AG04449 (cell line): Measurements from ENCODE around the gene ACLY.

Experiments used
- CTCF ChIA-PET: fragments of 350-600 bp; formaldehyde crosslinking; extraction: SDS; loops from one replicate; lab custom pipeline; 2021; ENCODE audit warnings: antibody characterized with exemption; lab: Yijun Ruan, JAX
- POLR2A ChIA-PET: fragments of 400-600, 350-600 bp; formaldehyde crosslinking; extraction: SDS; loops from one replicate; lab custom pipeline; 2020; ENCODE audit warnings: antibody characterized with exemption, inconsistent platforms; lab: Yijun Ruan, JAX
- DNase-seq: peaks from one replicate; pipeline ENCODE4 v3.0.0-alpha.2; 2010; ENCODE audit warnings: low read depth, low spot score
- H3K4me3 ChIP-seq: 2 replicates; pipeline ENCODE4 v1.5.1; 2011; ENCODE audit warnings: low read depth, mild to moderate bottlenecking, control low read depth, low read length
- CTCF ChIP-seq: IDR thresholded peaks from one replicate; pipeline ENCODE4 v1.5.1; 2011; ENCODE audit warnings: mild to moderate bottlenecking, moderate library complexity, low read length, control low read depth, inconsistent platforms; ENCODE audit not compliant: insufficient read depth; ENCODE audit errors: missing control alignments

ACLY gene

GRCh38 chr17:41870097-41870496, 48.7 kb downstream of the ACLY start:
- no peak for TF ChIP-seq CTCF
- no peak for DNase-seq
- POLR2A ChIA-PET, result interaction anchor here (0.6 kb wide), 1 partner anchor 40 kb away, joined by 3 read pairs; no protein-coding TSS in a partner anchor
- no peak overlapping the region for H3K4me3 ChIP-seq
- CTCF ChIA-PET, result interaction anchor here (1.4 to 2.5 kb wide), 3 partner anchors 11 to 174 kb away, joined by 3 to 6 read pairs (median 4); no protein-coding TSS in a partner anchor

GRCh38 chr17:41869426-41869825, 49.3 kb downstream of the ACLY start:
- ChIA-PET POLR2A (no interaction called here), CTCF (interaction anchor here (0.9 to 2.5 kb wide), 4 partner anchors 12 to 174 kb away, joined by 3 to 6 read pairs (median 4); no protein-coding TSS in a partner anchor)
- H3K4me3 ChIP-seq, result no peak overlapping the region
- DNase-seq, result no peak
- TF ChIP-seq CTCF, result no peak

GRCh38 chr17:41868568-41868967, 50.2 kb downstream of the ACLY start:
- ChIA-PET CTCF (interaction anchor here (0.9 to 1.4 kb wide), 2 partner anchors 10 to 39 kb away, joined by 3 to 5 read pairs; no protein-coding TSS in a partner anchor), POLR2A (no interaction called here)
- no peak for DNase-seq
- no peak for TF ChIP-seq CTCF
- no peak overlapping the region for H3K4me3 ChIP-seq

GRCh38 chr17:41865596-41865893, 53.2 kb downstream of the ACLY start:
- no peak for DNase-seq
- peak overlapping the region; percentile 51 for H3K4me3 ChIP-seq
- TF ChIP-seq CTCF, result no peak
- ChIA-PET CTCF (interaction anchor here (1.4 to 2.6 kb wide), 4 partner anchors 9 to 141 kb away, joined by 3 to 11 read pairs (median 7); no protein-coding TSS in a partner anchor), POLR2A (interaction anchor here (0.6 to 1.9 kb wide), 9 partner anchors 8 to 65 kb away, joined by 3 to 9 read pairs (median 4); partner anchors contain the start of genes ACLY, FKBP10 and ODAD4)

GRCh38 chr17:41864836-41865595, 53.7 kb downstream of the ACLY start, which contains the start of gene KLHL11:
Gene KLHL11 (minus strand): TSS chr17:41865423. CDS start chr17:41865370, 53 bp downstream.
- TF ChIP-seq CTCF, result no peak
- ChIA-PET CTCF (interaction anchor here (0.9 to 2.6 kb wide), 10 partner anchors 9 to 140 kb away, joined by 3 to 11 read pairs (median 4); partner anchors contain the start of gene P3H4), POLR2A (interaction anchor here (0.6 to 1.9 kb wide), 12 partner anchors 9 to 175 kb away, joined by 3 to 9 read pairs (median 4); partner anchors contain the start of genes ACLY, FKBP10 and ODAD4)
- peak within 1 kb of the TSS; percentile 93 for H3K4me3 ChIP-seq
- DNase-seq, result peak; percentile 17

GRCh38 chr17:41864498-41864835, 54.3 kb downstream of the ACLY start:
- no peak for TF ChIP-seq CTCF
- peak overlapping the region; percentile 93 for H3K4me3 ChIP-seq
- ChIA-PET POLR2A (interaction anchor here (0.6 to 1.9 kb wide), 9 partner anchors 9 to 176 kb away, joined by 3 to 9 read pairs (median 4); partner anchors contain the start of gene ACLY), CTCF (interaction anchor here (0.9 to 2.6 kb wide), 11 partner anchors 9 to 140 kb away, joined by 3 to 11 read pairs (median 5); partner anchors contain the start of genes KLHL10 and P3H4)
- no peak for DNase-seq
